Fibroblast of skin of right quadriceps (primary cell): ENCODE data around the gene AIF1L.
A peak's percentile ranks its signal among the peaks of the same experiment; 100 is the strongest.
"Not testable (repeated sequence)": the region's sequence is repeated elsewhere in the genome, so short reads cannot be mapped to it uniquely, and the experiment has no call there.

ENCODE experiments used
- DNase-seq: peaks from one replicate; pipeline ENCODE4 v3.0.0-alpha.2; 2013

Gene AIF1L

GRCh38 chr9:131125288-131126058 lies 29.1 kb downstream of the AIF1L start, which contains the start of gene NUP214:
Gene NUP214, plus strand, starts transcription at chr9:131125586. Its CDS starts 119 bp downstream, at chr9:131125705.
- peak; percentile 97 for DNase-seq

GRCh38 chr9:131126059-131126426 lies 29.7 kb downstream of the AIF1L start:
- DNase-seq, result no peak

- no peak for DNase-seq
Observed at GRCh38 chr9:131129183-131129582, 32.9 kb downstream of the AIF1L start.

- DNase-seq, result no peak
Observed at GRCh38 chr9:131138676-131139075, 42.3 kb downstream of the AIF1L start.

GRCh38 chr9:131140112-131140511 lies 43.8 kb downstream of the AIF1L start:
- no peak for DNase-seq

GRCh38 chr9:131140550-131140949 lies 44.2 kb downstream of the AIF1L start:
- DNase-seq, result no peak

- no peak for DNase-seq
Observed at GRCh38 chr9:131142160-131142559, 45.8 kb downstream of the AIF1L start.

- no peak for DNase-seq
Observed at GRCh38 chr9:131144201-131144600, 47.9 kb downstream of the AIF1L start.

GRCh38 chr9:131145245-131145644 lies 48.9 kb downstream of the AIF1L start:
- DNase-seq, result no peak

GRCh38 chr9:131146186-131146585 lies 49.9 kb downstream of the AIF1L start:
- DNase-seq, result no peak

- DNase-seq, result no peak
Observed at GRCh38 chr9:131148276-131148675, 51.9 kb downstream of the AIF1L start.

- no peak for DNase-seq
Observed at GRCh38 chr9:131148966-131149687, 52.8 kb downstream of the AIF1L start.

GRCh38 chr9:131149688-131150053 lies 53.3 kb downstream of the AIF1L start:
- no peak for DNase-seq

- DNase-seq, result no peak
Observed at GRCh38 chr9:131153595-131153994, 57.3 kb downstream of the AIF1L start.

GRCh38 chr9:131158673-131159072 lies 62.3 kb downstream of the AIF1L start:
- not testable (repeated sequence) for DNase-seq

GRCh38 chr9:131160416-131161112 lies 64.2 kb downstream of the AIF1L start:
- DNase-seq, result no peak

- no peak for DNase-seq
Observed at GRCh38 chr9:131161585-131161984, 65.3 kb downstream of the AIF1L start.

GRCh38 chr9:131162886-131163285 lies 66.6 kb downstream of the AIF1L start:
- no peak for DNase-seq

GRCh38 chr9:131165523-131165922 lies 69.2 kb downstream of the AIF1L start:
- DNase-seq, result no peak

GRCh38 chr9:131167146-131167692 lies 70.9 kb downstream of the AIF1L start:
- DNase-seq, result no peak

- DNase-seq, result no peak
Observed at GRCh38 chr9:131167936-131168335, 71.6 kb downstream of the AIF1L start.

GRCh38 chr9:131169563-131170240 lies 73.4 kb downstream of the AIF1L start:
- no peak for DNase-seq
